ENCODE measurements around the gene MYO9A.

MYO9A gene

GRCh38 chr15:72116731-72117485, 1.0 kb downstream of the MYO9A start (continued):
- peak; percentile 60 for TF ChIP-seq ZNF398 (tag by site-specific recombination; IDR thresholded peaks at IDR 0.05)
- TF ChIP-seq ZNF350 (tag by site-specific recombination; IDR thresholded peaks at IDR 0.05), result no peak
- TF ChIP-seq RBAK (tag by site-specific recombination; IDR thresholded peaks at IDR 0.05), result no peak
- peak; percentile 89 for TF ChIP-seq ZNF76 (tag by site-specific recombination; IDR thresholded peaks at IDR 0.05; ENCODE audit: borderline replicate concordance, low read depth)
- TF ChIP-seq ZNF560 (tag by site-specific recombination; IDR thresholded peaks at IDR 0.05; ENCODE audit: borderline replicate concordance), result no peak
- no peak for TF ChIP-seq HOXD13 (CRISPR knock-in tag; IDR thresholded peaks at IDR 0.05; ENCODE audit: borderline replicate concordance)

- H3K4me3 ChIP-seq (ENCODE audit: low read depth, low read length), result no peak overlapping the region
- H3K36me3 ChIP-seq (ENCODE audit: control insufficient read depth in 2 of 2, insufficient read depth in 1 of 2, low read length in 2 of 2), result no peaks in the 10 kb centered on the region; a peak in 1 of 3 replicates
- ChIA-PET POLR2A (interaction anchor here (0.6 kb wide), 1 partner anchor 120 kb away, joined by 7 read pairs; no protein-coding TSS in a partner anchor), CTCF (interaction anchor here (0.5 to 2.5 kb wide), 7 partner anchors 9 to 340 kb away, joined by 3 to 11 read pairs (median 3); no protein-coding TSS in a partner anchor)
- no peak overlapping the region for H3K27ac ChIP-seq (ENCODE audit: extremely low read depth, low read depth, low read length)
- no peaks in the 10 kb centered on the region for H3K9me3 ChIP-seq (ENCODE audit: control insufficient read depth, insufficient read depth, low read depth, low read length)
- H3K4me1 ChIP-seq (ENCODE audit: control insufficient read depth, insufficient read depth, low read length), result peaks cover 40% of the 10 kb centered on the region
- TF ChIP-seq ZBTB21 (tag by site-specific recombination; IDR thresholded peaks at IDR 0.05) (peak; percentile 16; the same call in 1 of the 2 replicates), YY2 (tag by site-specific recombination; IDR thresholded peaks at IDR 0.05) (0 out of 2 replicates have a peak, but pooled peaks have one; percentile 14), ZNF830 (tag by site-specific recombination; IDR thresholded peaks at IDR 0.05; ENCODE audit: low read depth) (no peak), ZNF692 (tag by site-specific recombination; IDR thresholded peaks at IDR 0.05) (0 out of 2 replicates have a peak, but pooled peaks have one; percentile 33), ZNF654 (tag by site-specific recombination; IDR thresholded peaks at IDR 0.05; ENCODE audit: low read depth) (no peak), IKZF3 (tag by site-specific recombination; IDR thresholded peaks at IDR 0.05) (peak; percentile 57; the same call in 1 of the 2 replicates), ZNF629 (tag by site-specific recombination; IDR thresholded peaks at IDR 0.05) (peak; percentile 84), ZNF394 (tag by site-specific recombination; IDR thresholded peaks at IDR 0.05; ENCODE audit: borderline replicate concordance) (0 out of 2 replicates have a peak, but pooled peaks have one; percentile 21), ZNF660 (tag by site-specific recombination; IDR thresholded peaks at IDR 0.05) (0 out of 2 replicates have a peak, but pooled peaks have one; percentile 31), ZNF184 (tag by site-specific recombination; IDR thresholded peaks at IDR 0.05) (peak; percentile 39; the same call in 1 of the 2 replicates), ZEB2 (tag by site-specific recombination; IDR thresholded peaks at IDR 0.05) (peak; percentile 65), FEZF1 (tag by site-specific recombination; IDR thresholded peaks at IDR 0.05) (peak; percentile 87), ZNF146 (tag by site-specific recombination; IDR thresholded peaks at IDR 0.05) (0 out of 2 replicates have a peak, but pooled peaks have one; percentile 27), SP7 (tag by site-specific recombination; IDR thresholded peaks at IDR 0.05) (peak; percentile 11; the same call in 1 of the 2 replicates), PRDM1 (tag by site-specific recombination; IDR thresholded peaks at IDR 0.05) (peak; percentile 99), ZNF366 (tag by site-specific recombination; conservative IDR thresholded peaks at IDR 0.05) (peak; percentile 41; the same call in 1 of the 2 replicates), ZNF362 (tag by site-specific recombination; IDR thresholded peaks at IDR 0.05) (0 out of 2 replicates have a peak, but pooled peaks have one; percentile 60), SCRT2 (tag by site-specific recombination; IDR thresholded peaks at IDR 0.05) (peak; percentile 76), ZNF521 (tag by site-specific recombination; IDR thresholded peaks at IDR 0.05) (no peak), ZNF747 (tag by site-specific recombination; IDR thresholded peaks at IDR 0.05) (no peak), ZNF335 (tag by site-specific recombination; conservative IDR thresholded peaks at IDR 0.05) (peak; percentile 30; the same call in 1 of the 2 replicates), ZNF639 (tag by site-specific recombination; IDR thresholded peaks at IDR 0.05) (peak; percentile 44; the same call in 1 of the 2 replicates)
Observed at GRCh38 chr15:72113347-72114031, 4.5 kb downstream of the MYO9A start.
